PC-3 (cell line): ENCODE measurements around the gene MAST4. TPM values are rescaled to one million over a fixed set of nuclear protein-coding genes. Genes with fewer than 3 reads are reported as not detected.

Source experiments
- ATAC-seq: fragments of 200-7000 bp; cut with Tn5 transposase; 2 replicates; pipeline ENCODE4 v1.9.1; 2020; ENCODE audit warnings: mild to moderate bottlenecking, moderate library complexity
- BruUV-seq: library from RNA; stranded (reverse); fragments of 400-500 nt; replicated peaks from 2 replicates; lab custom pipeline; 2021; lab: Mats Ljungman, UMichigan
- CTCF ChIA-PET: fragments of 300-600 bp; sonication (Branson Sonifier 250); formaldehyde crosslinking; loops from one replicate; lab custom pipeline; 2022; ENCODE audit warnings: antibody characterized with exemption; lab: Charles Lee
- POLR2A ChIA-PET: fragments of 300-600 bp; sonication (Branson Sonifier 250); formaldehyde crosslinking; loops from one replicate; lab custom pipeline; 2022; ENCODE audit warnings: antibody characterized with exemption; ENCODE audit not compliant: unreplicated experiment; lab: Charles Lee
- DNase-seq: peaks from one replicate; pipeline ENCODE4 v3.0.0-alpha.2; 2015
- H2AFZ ChIP-seq: fragments of 300-600 bp; sonication (generic); 2 replicates; pipeline ENCODE4 v1.6.0; 2016; ENCODE audit warnings: antibody characterized with exemption, low read length
- H3F3A ChIP-seq: fragments of 300-600 bp; sonication (generic); one replicate; pipeline ENCODE4 v1.6.0; 2017; ENCODE audit warnings: antibody characterized with exemption, low read length, control low read depth, mild to moderate bottlenecking; ENCODE audit not compliant: unreplicated experiment
- H3K27ac ChIP-seq: fragments of 300-600 bp; sonication (generic); 2 replicates; pipeline ENCODE4 v1.5.1; 2016; ENCODE audit warnings: mild to moderate bottlenecking, low read length
- H3K27me3 ChIP-seq: fragments of 300-600 bp; sonication (generic); 2 replicates; pipeline ENCODE4 v1.6.1; 2016; ENCODE audit warnings: low read length, mixed read lengths
- H3K36me3 ChIP-seq: fragments of 300-600 bp; sonication (generic); 2 replicates; pipeline ENCODE4 v1.6.1; 2016; ENCODE audit warnings: low read depth, mixed run types, low read length, mixed read lengths
- H3K4me1 ChIP-seq: fragments of 300-600 bp; sonication (generic); 2 replicates; pipeline ENCODE4 v1.5.1; 2016; ENCODE audit warnings: low read length; ENCODE audit not compliant: insufficient read depth
- H3K4me2 ChIP-seq: fragments of 300-600 bp; sonication (generic); 2 replicates; pipeline ENCODE4 v1.6.0; 2016; ENCODE audit warnings: low read length
- H3K4me3 ChIP-seq: fragments of 300-600 bp; sonication (generic); 2 replicates; pipeline ENCODE4 v1.5.1; 2016; ENCODE audit warnings: mild to moderate bottlenecking, low read length, mixed read lengths
- H3K79me2 ChIP-seq: fragments of 300-600 bp; sonication (generic); 2 replicates; pipeline ENCODE4 v1.6.1; 2017; ENCODE audit warnings: low read length, mixed read lengths
- H3K9ac ChIP-seq: fragments of 300-600 bp; sonication (generic); 2 replicates; pipeline ENCODE4 v1.6.0; 2016; ENCODE audit warnings: mild to moderate bottlenecking, low read length
- H3K9me2 ChIP-seq: fragments of 300-600 bp; sonication (generic); replicated peaks from 2 replicates; pipeline ENCODE4 v1.6.1; 2016; ENCODE audit warnings: mixed run types, low read length, mixed read lengths
- H3K9me3 ChIP-seq: fragments of 300-600 bp; sonication (generic); 2 replicates; pipeline ENCODE4 v1.6.1; 2016; ENCODE audit warnings: low read length, mixed read lengths
- H4K20me1 ChIP-seq: fragments of 300-600 bp; sonication (generic); 2 replicates; pipeline ENCODE4 v1.6.1; 2016; ENCODE audit warnings: low read length, mixed read lengths
- EZH2 ChIP-seq: fragments of 300-600 bp; sonication (generic); IDR thresholded peaks from one replicate; pipeline ENCODE4 v1.6.1; 2017; ENCODE audit warnings: antibody characterized with exemption, mild to moderate bottlenecking, low read length; ENCODE audit not compliant: unreplicated experiment
- EZH2phosphoT487 ChIP-seq: fragments of 300-600 bp; sonication (generic); IDR thresholded peaks from 2 replicates; pipeline ENCODE4 v1.6.1; 2018; ENCODE audit warnings: mild to moderate bottlenecking, antibody characterized with exemption, low read length, borderline replicate concordance
- intact Hi-C: fragments of 100-400 bp; cut with micrococcal nuclease; formaldehyde crosslinking; loops from 2 replicates; pipeline ENCODE4 v1.9.0; 2023
- total RNA-seq: library from RNA; depleted of rRNA; stranded (reverse); fragments of >200 nt; gene quantifications from 2 replicates; pipeline ENCODE4 v1.2.3, GENCODE V29; 2014
- TF ChIP-seq, protein P1 (sequence below): fragments of 300-600 bp; sonication (generic); conservative IDR thresholded peaks from 2 replicates; pipeline ENCODE4 v1.5.1; 2017; ENCODE audit warnings: antibody characterized with exemption, low read depth, mild to moderate bottlenecking, low read length

MAST4 gene
- total RNA-seq, 1 experiment from 2014 or later: 7.9 TPM

DNA sequence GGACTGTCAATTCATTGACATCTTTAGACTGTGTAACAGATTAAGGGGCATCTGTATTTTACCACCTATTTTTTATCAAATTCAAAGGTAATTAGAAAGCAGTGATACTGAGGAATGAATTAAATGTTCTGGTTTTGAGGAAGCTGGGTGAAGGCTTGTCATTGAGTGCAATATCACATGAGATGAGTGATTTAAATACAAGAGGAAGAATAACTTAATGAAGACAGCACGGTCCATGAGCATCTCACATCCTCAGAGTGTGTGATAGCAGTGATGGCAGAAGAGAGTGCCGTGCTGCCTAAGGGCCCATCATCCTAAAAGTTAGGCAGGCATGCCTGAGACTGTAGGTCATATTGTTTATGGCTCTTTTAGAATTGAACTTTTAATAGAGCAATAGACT is 263.3 kb downstream of the MAST4 start:
- Histone ChIP-seq H3K79me2 (no peaks in the 10 kb centered on the region), H3K27me3 (no peaks in the 10 kb centered on the region), H3K36me3 (no peaks in the 10 kb centered on the region), H3K27ac (no peak overlapping the region), H3K9me3 (no peaks in the 10 kb centered on the region), H3K4me3 (no peak overlapping the region), H3K9me2 (no peaks in the 10 kb centered on the region), H3K4me2 (no peak overlapping the region), H3K9ac (no peak overlapping the region), H2AFZ (no peak overlapping the region), H4K20me1 (no peaks in the 10 kb centered on the region), H3K4me1 (no peaks in the 10 kb centered on the region), H3F3A (no peaks in the 10 kb centered on the region)
- ATAC-seq: no peak
- BruUV-seq: no TSS peak
- CTCF ChIA-PET: no interaction called here
- no peak for DNase-seq
- TF ChIP-seq, protein P1, sequence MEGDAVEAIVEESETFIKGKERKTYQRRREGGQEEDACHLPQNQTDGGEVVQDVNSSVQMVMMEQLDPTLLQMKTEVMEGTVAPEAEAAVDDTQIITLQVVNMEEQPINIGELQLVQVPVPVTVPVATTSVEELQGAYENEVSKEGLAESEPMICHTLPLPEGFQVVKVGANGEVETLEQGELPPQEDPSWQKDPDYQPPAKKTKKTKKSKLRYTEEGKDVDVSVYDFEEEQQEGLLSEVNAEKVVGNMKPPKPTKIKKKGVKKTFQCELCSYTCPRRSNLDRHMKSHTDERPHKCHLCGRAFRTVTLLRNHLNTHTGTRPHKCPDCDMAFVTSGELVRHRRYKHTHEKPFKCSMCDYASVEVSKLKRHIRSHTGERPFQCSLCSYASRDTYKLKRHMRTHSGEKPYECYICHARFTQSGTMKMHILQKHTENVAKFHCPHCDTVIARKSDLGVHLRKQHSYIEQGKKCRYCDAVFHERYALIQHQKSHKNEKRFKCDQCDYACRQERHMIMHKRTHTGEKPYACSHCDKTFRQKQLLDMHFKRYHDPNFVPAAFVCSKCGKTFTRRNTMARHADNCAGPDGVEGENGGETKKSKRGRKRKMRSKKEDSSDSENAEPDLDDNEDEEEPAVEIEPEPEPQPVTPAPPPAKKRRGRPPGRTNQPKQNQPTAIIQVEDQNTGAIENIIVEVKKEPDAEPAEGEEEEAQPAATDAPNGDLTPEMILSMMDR: no peak
- no peak for TF ChIP-seq EZH2phosphoT487
- TF ChIP-seq EZH2: no peak
- intact Hi-C loops: no loop called here
- POLR2A ChIA-PET: no interaction called here

DNA sequence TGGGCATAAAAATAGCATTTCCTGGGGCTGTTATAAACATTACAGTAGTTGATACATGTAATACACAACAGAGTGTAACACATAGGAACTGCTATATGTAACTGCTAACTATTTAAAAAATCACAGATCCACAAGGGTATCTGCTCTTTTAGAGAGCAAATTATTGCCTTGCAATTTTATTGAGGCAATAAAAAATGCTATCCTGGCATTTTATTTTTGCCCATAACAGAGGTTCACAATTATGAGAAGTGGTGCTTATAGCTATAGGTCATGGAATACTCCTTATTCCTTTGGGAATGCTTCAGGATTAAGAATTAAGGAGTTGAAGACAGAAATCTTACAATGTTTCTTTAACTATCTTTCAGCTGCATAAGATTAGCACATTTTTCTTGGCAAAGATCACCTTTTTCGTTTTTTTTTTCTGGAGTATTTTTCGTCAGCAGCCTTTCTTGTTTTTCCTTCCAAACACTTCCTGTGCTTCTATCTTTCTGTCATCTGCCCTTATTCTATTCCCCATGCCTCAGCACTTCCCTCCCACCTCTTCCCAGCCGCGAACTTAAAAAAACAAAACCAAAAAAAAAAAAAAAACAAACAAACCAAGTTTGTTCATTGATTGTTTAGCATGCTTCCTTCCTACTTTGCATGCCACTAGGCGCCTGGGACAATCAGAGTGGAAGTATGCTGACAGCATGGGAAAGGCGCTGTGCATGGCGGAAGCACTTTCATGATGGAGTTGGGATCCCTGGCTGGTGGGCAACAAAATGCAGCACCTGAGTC is 264.2 kb downstream of the MAST4 start:
- H3K9ac ChIP-seq: no peak overlapping the region

More for the DNA sequence above, 264.2 kb downstream of the MAST4 start:
- H3K9me2 ChIP-seq: no peaks in the 10 kb centered on the region
- H4K20me1 ChIP-seq: no peaks in the 10 kb centered on the region
- intact Hi-C loops: no loop called here
- no peak for ATAC-seq
- no peaks in the 10 kb centered on the region for H3K79me2 ChIP-seq
- POLR2A ChIA-PET: no interaction called here
- no peaks in the 10 kb centered on the region for H3K4me1 ChIP-seq
- H3K9me3 ChIP-seq: no peaks in the 10 kb centered on the region
- no peak overlapping the region for H3K4me2 ChIP-seq
- no peaks in the 10 kb centered on the region for H3K36me3 ChIP-seq
- DNase-seq: no peak
- no peak overlapping the region for H3K4me3 ChIP-seq
- H3K27me3 ChIP-seq: no peaks in the 10 kb centered on the region
- no peak overlapping the region for H2AFZ ChIP-seq
- BruUV-seq: no TSS peak
- no peak overlapping the region for H3K27ac ChIP-seq
- TF ChIP-seq EZH2phosphoT487: no peak
- no peak for TF ChIP-seq EZH2
- TF ChIP-seq, protein P1: no peak
- no peaks in the 10 kb centered on the region for H3F3A ChIP-seq
- CTCF ChIA-PET: no interaction called here
